NCI-H2107 treated with DMSO at 0.1 percent for 48 hours (cell line): ENCODE measurements around the gene KRT78.

ENCODE experiments used
- DNase-seq: peaks from one replicate; lab custom pipeline; 2025; ENCODE audit not compliant: unreplicated experiment; lab: John Stamatoyannopoulos, UW

Gene KRT78

GRCh38 chr12:52813885-52814709 is 34.7 kb downstream of the KRT78 start, which contains the start of gene KRT4:
Gene KRT4 (minus strand): TSS chr12:52814116. CDS start chr12:52814058, 58 bp downstream.
- no peak for DNase-seq

- DNase-seq: no peak
These were observed 35.5 kb downstream of the KRT78 start for GRCh38 chr12:52813203-52813819.

GRCh38 chr12:52812749-52813148 is 36.0 kb downstream of the KRT78 start:
- DNase-seq: no peak

- DNase-seq: no peak
These were observed 36.8 kb downstream of the KRT78 start for GRCh38 chr12:52812073-52812400.

- DNase-seq: no peak
These were observed 37.4 kb downstream of the KRT78 start for GRCh38 chr12:52811191-52812072.

GRCh38 chr12:52810554-52810953 is 38.2 kb downstream of the KRT78 start:
- no peak for DNase-seq

- no peak for DNase-seq
These were observed 39.6 kb downstream of the KRT78 start for GRCh38 chr12:52809166-52809565.

- no peak for DNase-seq
These were observed 40.1 kb downstream of the KRT78 start for GRCh38 chr12:52808573-52809160.

GRCh38 chr12:52807544-52808470 is 41.0 kb downstream of the KRT78 start:
- no peak for DNase-seq

GRCh38 chr12:52806821-52807543 is 41.8 kb downstream of the KRT78 start:
- DNase-seq: no peak

- no peak for DNase-seq
These were observed 42.5 kb downstream of the KRT78 start for GRCh38 chr12:52806169-52806811.

GRCh38 chr12:52805739-52806138 is 43.1 kb downstream of the KRT78 start:
- DNase-seq: no peak

GRCh38 chr12:52805000-52805399 is 43.8 kb downstream of the KRT78 start:
- DNase-seq: no peak

GRCh38 chr12:52802442-52802841 is 46.4 kb downstream of the KRT78 start:
- no peak for DNase-seq

GRCh38 chr12:52801773-52802172 is 47.0 kb downstream of the KRT78 start:
- no peak for DNase-seq

GRCh38 chr12:52800259-52800917 is 48.4 kb downstream of the KRT78 start:
- no peak for DNase-seq

- no peak for DNase-seq
These were observed 49.1 kb downstream of the KRT78 start for GRCh38 chr12:52799505-52800211.
